Muscle of leg (tissue), 11 donors: ENCODE data around the gene EGFR. TPM values are rescaled to one million over a fixed set of nuclear protein-coding genes. Genes with fewer than 3 reads are reported as not detected.

ENCODE experiments used
- DNase-seq: peaks from one replicate; pipeline ENCODE4 v3.0.0; 2013
- H3K27ac ChIP-seq: one replicate; pipeline ENCODE4 v1.5.1; 2013; ENCODE audit warnings: mild to moderate bottlenecking, low read length, control low read depth
- H3K27me3 ChIP-seq: one replicate; pipeline ENCODE4 v1.6.1; 2013; ENCODE audit warnings: low read length; ENCODE audit not compliant: control insufficient read depth, insufficient read depth
- H3K36me3 ChIP-seq: one replicate; pipeline ENCODE4 v1.6.1; 2013; ENCODE audit warnings: low read length; ENCODE audit not compliant: control insufficient read depth, insufficient read depth
- H3K4me1 ChIP-seq: one replicate; pipeline ENCODE4 v1.6.1; 2013; ENCODE audit warnings: low read length; ENCODE audit not compliant: control insufficient read depth, insufficient read depth
- H3K4me3 ChIP-seq: one replicate; pipeline ENCODE4 v1.5.1; 2013; ENCODE audit warnings: low read length, control low read depth
- H3K9me3 ChIP-seq: replicated peaks from 2 replicates; pipeline ENCODE4 v1.6.1; 2013; ENCODE audit warnings: low read depth, low read length; ENCODE audit not compliant: control insufficient read depth
- WGBS: methylation state at CpG from one replicate; pipeline ENCODE4 v1.1.5; 2013; ENCODE audit warnings: missing lambda C conversion rate; ENCODE audit not compliant: insufficient coverage; 5-methylcytosine and 5-hydroxymethylcytosine counted together
- polyA plus RNA-seq, 8 donors: library from polyadenylated mRNA; unstranded; fragments of 120-200 nt; gene quantifications; one replicate each; pipeline versions ENCODE4 v1.2.1 to v1.2.3, GENCODE V29; 2013; ENCODE audit warnings: inconsistent platforms in 1 of 8, low replicate concordance in 1 of 8; ENCODE audit not compliant: insufficient read length in 8 of 8, insufficient read depth in 1 of 8
- total RNA-seq: library from RNA; stranded (reverse); fragments of 120-200 nt; gene quantifications from one replicate; pipeline ENCODE4 v1.2.4, GENCODE V29; 2013

EGFR gene
- total and polyA plus RNA-seq, 9 donors: 18.6 to 42.8 (median 25.5) TPM

GRCh38 chr7:55140221-55140940, 121.6 kb downstream of the EGFR start:
- peak; percentile 79 for DNase-seq
- Histone ChIP-seq H3K27ac (no peak overlapping the region), H3K9me3 (peaks cover 2% of the 10 kb centered on the region), H3K27me3 (no peaks in the 10 kb centered on the region), H3K4me3 (no peak overlapping the region), H3K4me1 (peaks cover 7% of the 10 kb centered on the region), H3K36me3 (peaks cover 18% of the 10 kb centered on the region)
- 28% methylated on average over 6 of the region's 8 CpGs for WGBS

- H3K27ac ChIP-seq: no peak overlapping the region
- DNase-seq: no peak
These were observed 122.1 kb downstream of the EGFR start for GRCh38 chr7:55140941-55141278.

GRCh38 chr7:55142919-55143600, 124.2 kb downstream of the EGFR start:
- H3K9me3 ChIP-seq: peaks cover 2% of the 10 kb centered on the region
- peaks cover 34% of the 10 kb centered on the region for H3K36me3 ChIP-seq
- 74% methylated on average over 9 of the region's 13 CpGs for WGBS
- no peak for DNase-seq
- no peak overlapping the region for H3K27ac ChIP-seq
- H3K4me1 ChIP-seq: peaks cover 7% of the 10 kb centered on the region
- H3K4me3 ChIP-seq: no peak overlapping the region
- no peaks in the 10 kb centered on the region for H3K27me3 ChIP-seq

More at GRCh38 chr7:55140941-55141278, 122.1 kb downstream of the EGFR start:
- no peak overlapping the region for H3K4me3 ChIP-seq
- peaks cover 2% of the 10 kb centered on the region for H3K9me3 ChIP-seq
- H3K36me3 ChIP-seq: peaks cover 22% of the 10 kb centered on the region
- H3K4me1 ChIP-seq: peaks cover 7% of the 10 kb centered on the region
- H3K27me3 ChIP-seq: no peaks in the 10 kb centered on the region

- Histone ChIP-seq H3K9me3 (no peaks in the 10 kb centered on the region), H3K4me1 (peaks cover 7% of the 10 kb centered on the region), H3K4me3 (no peak overlapping the region), H3K36me3 (peaks cover 34% of the 10 kb centered on the region), H3K27ac (no peak overlapping the region), H3K27me3 (no peaks in the 10 kb centered on the region)
- DNase-seq: no peak
- WGBS: 75% methylated on average over 21 of the region's 25 CpGs
These were observed 125.8 kb downstream of the EGFR start for GRCh38 chr7:55144333-55145317.

GRCh38 chr7:55145606-55146005, 126.8 kb downstream of the EGFR start:
- WGBS: 90% methylated on average over 4 of the region's 4 CpGs
- Histone ChIP-seq H3K4me1 (peaks cover 3% of the 10 kb centered on the region), H3K4me3 (no peak overlapping the region), H3K27me3 (no peaks in the 10 kb centered on the region), H3K36me3 (peaks cover 38% of the 10 kb centered on the region), H3K9me3 (no peaks in the 10 kb centered on the region), H3K27ac (no peak overlapping the region)
- no peak for DNase-seq

GRCh38 chr7:55147101-55147500, 128.3 kb downstream of the EGFR start:
- H3K4me1 ChIP-seq: peaks cover 5% of the 10 kb centered on the region
- peaks cover 41% of the 10 kb centered on the region for H3K36me3 ChIP-seq
- no peak overlapping the region for H3K4me3 ChIP-seq
- H3K9me3 ChIP-seq: no peaks in the 10 kb centered on the region
- no peak overlapping the region for H3K27ac ChIP-seq
- WGBS: 87% methylated on average over 4 of the region's 8 CpGs
- no peak for DNase-seq
- H3K27me3 ChIP-seq: no peaks in the 10 kb centered on the region

GRCh38 chr7:55147736-55148135, 128.9 kb downstream of the EGFR start:
- no CpG with 5 or more reads among the region's 2 CpGs for WGBS
- no peak for DNase-seq
- Histone ChIP-seq H3K4me1 (peaks cover 5% of the 10 kb centered on the region), H3K9me3 (no peaks in the 10 kb centered on the region), H3K27me3 (no peaks in the 10 kb centered on the region), H3K4me3 (no peak overlapping the region), H3K27ac (no peak overlapping the region), H3K36me3 (peaks cover 45% of the 10 kb centered on the region)

GRCh38 chr7:55148571-55148970, 129.8 kb downstream of the EGFR start:
- H3K27ac ChIP-seq: no peak overlapping the region
- H3K4me3 ChIP-seq: no peak overlapping the region
- WGBS: no CpG with 5 or more reads among the region's 3 CpGs
- no peaks in the 10 kb centered on the region for H3K9me3 ChIP-seq
- peaks cover 45% of the 10 kb centered on the region for H3K36me3 ChIP-seq
- no peaks in the 10 kb centered on the region for H3K27me3 ChIP-seq
- no peak for DNase-seq
- H3K4me1 ChIP-seq: peaks cover 5% of the 10 kb centered on the region

GRCh38 chr7:55149001-55149400, 130.2 kb downstream of the EGFR start:
- H3K27me3 ChIP-seq: no peaks in the 10 kb centered on the region
- H3K4me1 ChIP-seq: peaks cover 5% of the 10 kb centered on the region
- peaks cover 47% of the 10 kb centered on the region for H3K36me3 ChIP-seq
- no CpG with 5 or more reads among the region's 1 CpG for WGBS
- no peak overlapping the region for H3K4me3 ChIP-seq
- no peaks in the 10 kb centered on the region for H3K9me3 ChIP-seq
- no peak for DNase-seq
- H3K27ac ChIP-seq: no peak overlapping the region

- H3K27me3 ChIP-seq: no peaks in the 10 kb centered on the region
- H3K4me3 ChIP-seq: no peak overlapping the region
- WGBS: 87% methylated on average over 12 of the region's 13 CpGs
- DNase-seq: no peak
- H3K4me1 ChIP-seq: peaks cover 5% of the 10 kb centered on the region
- H3K27ac ChIP-seq: no peak overlapping the region
- H3K9me3 ChIP-seq: no peaks in the 10 kb centered on the region
- H3K36me3 ChIP-seq: peaks cover 46% of the 10 kb centered on the region
These were observed 131.3 kb downstream of the EGFR start for GRCh38 chr7:55150166-55150565.
